ENCODE measurements around the gene SCGB1D4. TPM values are rescaled to one million over a fixed set of nuclear protein-coding genes. Genes with fewer than 3 reads are reported as not detected.

The SCGB1D4 gene
- total RNA-seq (2021; ENCODE audit: unreplicated experiment) (not detected), Bru-seq, nascent RNA (not detected), BruChase-seq, experiment 1, labeled RNA remaining after a 6-hour chase (not detected), BruChase-seq, experiment 2, labeled RNA remaining after a 2-hour chase (not detected)
- not detected in 2 replicates for polyA plus RNA-seq (2012)
- long read RNA-seq: 0 reads

- Histone ChIP-seq H3K4me2 (ENCODE audit: low read length) (no peak within 1 kb of the TSS), H3K9ac (ENCODE audit: low read length) (no peak within 1 kb of the TSS), H3K4me3 (replicated peaks in 1 of 2; ENCODE audit: low read depth in 1 of 2, low read length in 2 of 2) (no peak within 1 kb of the TSS), H3K4me1 (ENCODE audit: control insufficient read depth in 1 of 2, insufficient read depth in 2 of 2, low read length in 2 of 2) (no peaks in the 10 kb centered on the region), H4K20me1 (ENCODE audit: insufficient read depth) (no peaks in the 10 kb centered on the region), H3K27me3 (ENCODE audit: insufficient read depth, low read length) (peaks cover 52% of the 10 kb centered on the region), H3K27ac (ENCODE audit: low read depth, low read length) (no peak within 1 kb of the TSS), H3K79me2 (ENCODE audit: insufficient read depth, low read length) (no peaks in the 10 kb centered on the region), H3K9me2 (ENCODE audit: insufficient read depth) (no peaks in the 10 kb centered on the region), H3K9me3 (ENCODE audit: control insufficient read depth in 1 of 2, insufficient read depth in 1 of 2, low read depth in 1 of 2, low read length in 2 of 2) (no peaks in the 10 kb centered on the region), H3K36me3 (ENCODE audit: control insufficient read depth in 1 of 2, insufficient read depth in 2 of 2, low read length in 2 of 2) (no peaks in the 10 kb centered on the region), H2AFZ (ENCODE audit: low read depth, low read length, poor library complexity, severe bottlenecking) (no peak within 1 kb of the TSS)
- ATAC-seq (no peak), DNase-seq (ENCODE audit: low read depth, low spot score) (no peak)
- intact Hi-C loops (cut with micrococcal nuclease): no loop called here
- CTCF ChIA-PET: no interaction called here
- RAD21 ChIA-PET (ENCODE audit: low non-redundant PET in 1 of 2, low total read pairs in 2 of 2, uncharacterized antibody in 2 of 2, unreplicated experiment in 2 of 2): no interaction called here
- POLR2A ChIA-PET: no interaction called here
- no TSS peak for BruUV-seq (replicated peaks)
- TF ChIP-seq ATF3 (IDR thresholded peaks at IDR 0.05) (no peak), CEBPB (IDR thresholded peaks at IDR 0.05; ENCODE audit: low read depth) (no peak), YY1 (IDR thresholded peaks at IDR 0.05; ENCODE audit: extremely low read depth, insufficient replicate concordance, low read depth, low read length) (no peak), FOSL1 (IDR thresholded peaks at IDR 0.05; ENCODE audit: low read depth) (no peak), ELF1 (IDR thresholded peaks at IDR 0.05; ENCODE audit: borderline replicate concordance, low read depth) (no peak), POLR2A (IDR thresholded peaks at IDR 0.05; ENCODE audit: borderline replicate concordance, extremely low read depth, insufficient read depth, insufficient read length) (no peak), SIN3A (IDR thresholded peaks at IDR 0.05; ENCODE audit: low read depth) (no peak), ZNF274 (IDR thresholded peaks at IDR 0.05; ENCODE audit: low read depth, low read length) (no peak), TCF7L2 (IDR thresholded peaks at IDR 0.05; ENCODE audit: borderline replicate concordance, extremely low read depth, insufficient read depth, insufficient read length) (no peak)
Observed at GRCh38 chr11:62298975-62299374, at the start of gene SCGB1D4. SCGB1D4 (minus strand) TSS chr11:62299075; CDS start chr11:62299010, 65 bp downstream.

GRCh38 chr11:62345861-62346260 lies 47.0 kb upstream of the SCGB1D4 start:
- RAD21 ChIA-PET (ENCODE audit: low non-redundant PET in 1 of 2, low total read pairs in 2 of 2, uncharacterized antibody in 2 of 2, unreplicated experiment in 2 of 2): no interaction called here
- no peaks in the 10 kb centered on the region for H3K9me2 ChIP-seq (ENCODE audit: insufficient read depth)

More at GRCh38 chr11:62345861-62346260, 47.0 kb upstream of the SCGB1D4 start:
- no peak overlapping the region for H3K27ac ChIP-seq (ENCODE audit: low read depth, low read length)
- 0 out of 4 replicates have a peak, but pooled peaks cover 0 to 3% of the 10 kb centered on the region in 2 experiments for H3K36me3 ChIP-seq (ENCODE audit: control insufficient read depth in 1 of 2, insufficient read depth in 2 of 2, low read length in 2 of 2)
- ChIA-PET POLR2A (no interaction called here), CTCF (no interaction called here)
- H2AFZ ChIP-seq (ENCODE audit: low read depth, low read length, poor library complexity, severe bottlenecking): no peak overlapping the region
- no peaks in the 10 kb centered on the region; a peak in 1 of 4 replicates for H3K4me1 ChIP-seq (ENCODE audit: control insufficient read depth in 1 of 2, insufficient read depth in 2 of 2, low read length in 2 of 2)
- H3K27me3 ChIP-seq (ENCODE audit: insufficient read depth, low read length): no peaks in the 10 kb centered on the region
- no peak overlapping the region for H3K4me3 ChIP-seq (replicated peaks in 1 of 2; ENCODE audit: low read depth in 1 of 2, low read length in 2 of 2)
- intact Hi-C loops (cut with micrococcal nuclease): no loop called here
- DNase-seq (ENCODE audit: low read depth, low spot score) (no peak), ATAC-seq (no peak)
- no peaks in the 10 kb centered on the region for H4K20me1 ChIP-seq (ENCODE audit: insufficient read depth)
- H3K4me2 ChIP-seq (ENCODE audit: low read length): no peak overlapping the region
- no peaks in the 10 kb centered on the region for H3K9me3 ChIP-seq (ENCODE audit: control insufficient read depth in 1 of 2, insufficient read depth in 1 of 2, low read depth in 1 of 2, low read length in 2 of 2)
- no peak overlapping the region for H3K9ac ChIP-seq (ENCODE audit: low read length)
- TF ChIP-seq JUND (IDR thresholded peaks at IDR 0.05) (no peak), SRF (IDR thresholded peaks at IDR 0.05; ENCODE audit: low read depth) (no peak), ZBTB33 (IDR thresholded peaks at IDR 0.05; ENCODE audit: extremely low read depth, insufficient replicate concordance, low read length) (no peak), CTCF (IDR thresholded peaks at IDR 0.05 in 2 of 3, conservative IDR thresholded peaks at IDR 0.05 in 1 of 3; ENCODE audit: borderline replicate concordance in 1 of 3, insufficient read depth in 1 of 3, low read depth in 2 of 3, low read length in 2 of 3) (no peak), RAD21 (IDR thresholded peaks at IDR 0.05; ENCODE audit: low read depth) (no peak), EZH2 (IDR thresholded peaks at IDR 0.05) (no peak), ZFX (IDR thresholded peaks at IDR 0.05) (no peak)
- BruUV-seq (replicated peaks): no TSS peak
- H3K79me2 ChIP-seq (ENCODE audit: insufficient read depth, low read length): no peaks in the 10 kb centered on the region

Measured in HCT116 (cell line).